Retina (tissue), 1 donor: ENCODE data around the gene WDR82.

Experiments
- DNase-seq: peaks from one replicate; pipeline ENCODE4 v3.0.0-alpha.2; 2016

WDR82 gene, protein sequence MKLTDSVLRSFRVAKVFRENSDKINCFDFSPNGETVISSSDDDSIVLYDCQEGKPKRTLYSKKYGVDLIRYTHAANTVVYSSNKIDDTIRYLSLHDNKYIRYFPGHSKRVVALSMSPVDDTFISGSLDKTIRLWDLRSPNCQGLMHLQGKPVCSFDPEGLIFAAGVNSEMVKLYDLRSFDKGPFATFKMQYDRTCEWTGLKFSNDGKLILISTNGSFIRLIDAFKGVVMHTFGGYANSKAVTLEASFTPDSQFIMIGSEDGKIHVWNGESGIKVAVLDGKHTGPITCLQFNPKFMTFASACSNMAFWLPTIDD

DNA sequence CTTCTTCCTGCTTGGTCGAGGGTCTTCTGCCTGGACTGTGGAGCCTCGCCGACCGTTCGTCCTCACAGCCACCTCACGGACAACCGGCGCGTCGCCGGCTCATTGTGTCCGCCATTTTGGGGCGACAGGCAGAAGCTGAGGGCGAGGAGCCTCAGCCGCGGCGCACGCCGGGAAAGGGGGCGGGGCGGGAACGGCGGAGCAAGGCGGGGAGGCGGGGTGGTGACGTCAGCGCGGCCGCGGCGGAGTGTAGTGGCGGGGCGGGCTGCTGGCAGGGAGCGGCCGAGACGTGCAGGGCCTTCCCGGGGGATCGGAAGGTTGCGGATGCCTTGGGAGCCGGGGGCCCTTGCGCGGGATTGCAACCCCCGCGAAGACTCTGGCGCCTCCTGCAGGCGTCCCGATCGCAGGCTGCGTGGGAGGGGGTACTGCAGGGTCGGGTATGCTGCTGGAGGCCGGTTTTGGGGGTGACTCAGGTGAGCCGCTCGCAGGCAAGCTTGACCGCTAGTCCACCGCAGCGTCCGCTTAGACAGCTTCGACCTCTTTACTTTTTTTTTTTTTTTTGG lies at the start of gene WDR82:
WDR82 (minus strand) TSS at position 140 of the 560 bp plus-strand sequence. CDS start 288 bp downstream, outside the sequence.
- peak; percentile 91 for DNase-seq

DNA sequence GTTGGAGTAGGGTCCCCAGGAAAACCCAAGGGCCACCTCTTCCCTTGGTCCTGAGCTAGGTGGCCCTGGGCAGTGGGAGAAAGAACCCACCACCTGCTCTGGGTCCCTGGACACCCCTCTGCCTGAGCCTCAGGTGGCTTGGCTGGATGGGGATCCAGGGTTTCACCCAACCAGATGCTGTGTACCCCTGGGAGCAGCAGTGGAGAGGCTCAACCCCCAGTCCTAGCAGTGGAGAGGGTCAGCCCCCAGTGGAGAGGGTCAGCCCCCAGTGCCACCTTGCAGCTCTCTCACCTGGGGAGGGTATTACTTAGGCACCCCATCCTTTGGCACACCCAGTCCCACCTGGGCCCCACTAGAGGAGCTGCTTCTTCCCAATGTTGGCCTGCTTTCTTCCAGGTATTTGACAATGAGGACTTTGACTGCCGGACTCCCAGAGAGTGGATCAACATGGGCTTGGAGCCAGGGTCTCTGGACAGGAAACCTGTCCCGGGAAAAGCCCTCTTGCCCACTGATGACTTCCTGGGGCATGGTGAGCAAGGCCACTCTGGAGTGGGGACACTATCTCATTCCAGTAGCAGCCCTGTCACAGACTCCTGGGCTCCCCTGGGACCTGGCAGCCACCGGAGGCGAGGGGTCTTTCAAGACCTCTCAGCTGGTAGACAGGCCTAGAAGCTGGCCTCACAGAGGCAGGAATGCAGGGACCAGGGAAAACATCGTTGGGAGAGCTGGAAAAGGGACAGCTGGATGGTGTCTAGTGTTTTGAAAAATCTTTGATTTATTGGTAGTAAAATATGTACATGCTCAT lies 49.2 kb upstream of the WDR82 start:
- DNase-seq = no peak

DNA sequence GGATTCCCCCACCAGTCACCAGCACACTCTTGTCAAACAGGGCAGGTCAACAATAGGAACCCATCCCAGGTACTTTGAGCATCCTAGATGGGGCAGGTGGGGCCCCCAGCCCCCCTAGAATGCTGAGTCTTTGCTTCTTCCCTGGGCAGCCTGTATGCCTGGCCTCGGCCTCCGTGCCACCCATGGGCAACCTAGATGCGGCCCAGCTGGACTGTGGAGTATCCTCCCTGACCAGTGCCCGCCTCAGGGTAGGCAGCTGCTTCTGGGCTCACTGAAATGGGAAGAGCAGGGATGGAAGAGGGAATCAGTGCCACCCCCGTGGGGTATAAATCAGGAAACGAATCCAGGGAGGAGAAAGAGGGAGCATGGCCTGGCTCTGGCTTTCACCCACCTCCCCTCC lies 48.5 kb upstream of the WDR82 start:
- DNase-seq = no peak

DNA sequence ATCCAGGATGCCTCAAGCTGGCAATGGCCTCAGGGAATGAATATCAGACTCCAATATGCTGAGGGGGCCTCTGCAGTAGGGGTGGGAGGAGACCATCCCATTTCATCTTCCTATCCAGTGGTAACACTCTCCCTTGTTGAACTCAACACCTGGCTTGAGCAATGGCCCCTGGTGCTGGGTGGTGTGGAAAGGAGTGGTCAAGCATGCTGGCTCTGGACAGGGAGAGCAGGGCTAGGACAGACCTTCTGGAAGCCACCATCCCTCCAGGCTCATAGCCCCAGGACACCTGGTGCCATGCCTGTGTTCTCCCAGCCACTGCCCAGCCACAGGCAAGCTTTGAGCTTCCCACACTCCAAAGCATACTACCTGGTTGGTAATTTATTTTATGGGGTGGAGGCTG lies 47.2 kb upstream of the WDR82 start:
- DNase-seq = no peak

DNA sequence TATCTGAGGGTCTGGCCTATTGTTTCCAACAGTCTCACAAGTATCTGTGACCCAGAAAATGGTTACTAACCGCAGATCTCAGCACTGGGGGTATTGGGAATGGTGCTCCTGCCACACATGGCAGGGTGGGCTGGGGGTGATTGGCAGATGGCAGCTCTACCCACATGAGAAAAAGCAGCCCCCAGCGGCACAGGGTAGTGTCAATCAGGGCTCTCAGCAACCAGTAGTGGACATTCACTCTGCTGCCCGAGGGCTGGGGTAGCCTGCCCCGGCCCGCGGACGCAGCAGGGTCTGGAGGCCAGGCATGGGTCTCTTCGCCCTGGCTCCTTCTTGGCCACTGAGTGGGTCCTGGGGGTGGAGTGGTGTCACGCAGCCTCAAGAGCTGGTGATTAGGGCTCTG lies 46.2 kb upstream of the WDR82 start:
- no peak for DNase-seq

DNA sequence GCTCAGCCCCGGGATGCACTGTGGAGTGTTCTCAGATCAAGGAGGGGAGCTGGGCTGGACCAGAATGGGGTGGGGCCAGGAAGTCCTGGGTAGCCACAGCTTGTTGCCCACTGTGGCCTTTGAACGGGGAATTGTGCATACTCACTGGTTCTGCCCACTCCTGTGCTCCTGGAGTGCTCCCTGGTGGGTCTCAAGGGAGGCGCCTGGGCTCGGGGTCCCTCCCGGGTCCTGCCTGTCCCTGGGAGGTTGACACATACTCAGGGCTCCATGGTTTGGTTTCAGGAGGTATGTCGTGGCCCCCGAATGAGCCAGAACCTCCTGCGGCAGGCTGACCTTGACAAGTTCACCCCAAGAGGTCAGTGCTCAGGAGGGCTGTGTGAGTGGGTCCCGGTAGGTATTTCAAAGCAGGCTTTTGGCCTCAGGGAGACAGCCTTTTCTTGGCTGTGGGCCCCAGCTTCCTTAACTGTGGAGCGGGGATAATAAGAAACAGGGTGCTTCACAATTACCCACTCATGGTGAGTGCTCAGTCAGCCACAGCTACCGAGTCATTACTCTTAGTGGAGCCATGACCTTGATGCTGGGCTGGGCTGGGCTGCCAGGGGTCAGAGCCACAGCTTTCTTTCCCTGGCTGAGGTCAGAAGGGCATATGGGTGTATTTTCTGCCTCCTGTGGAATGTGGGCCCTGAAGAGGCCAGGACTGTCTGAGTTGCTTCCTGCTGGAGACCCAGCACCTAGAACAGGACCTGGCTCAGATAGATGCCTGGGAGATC lies 45.3 kb upstream of the WDR82 start:
- no peak for DNase-seq

DNA sequence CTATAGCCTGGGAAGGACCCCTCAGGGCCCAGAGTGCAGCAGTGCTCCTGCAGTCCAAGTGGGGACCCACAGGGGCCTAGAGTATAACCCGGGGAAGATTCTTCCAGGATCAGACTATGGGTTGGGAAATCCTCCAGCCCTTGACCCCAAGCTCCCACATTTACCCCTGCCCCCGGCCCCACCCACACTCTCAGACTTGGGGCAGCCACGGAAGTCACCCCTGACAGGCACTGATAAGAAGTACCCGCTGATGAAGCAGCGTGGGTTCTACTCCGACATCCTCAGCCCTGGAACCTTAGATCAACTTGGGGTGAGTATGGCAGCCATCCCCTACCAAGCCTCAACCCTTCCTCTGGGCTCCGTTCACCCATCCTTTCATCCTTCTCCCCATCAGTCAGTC lies 44.0 kb upstream of the WDR82 start:
- no peak for DNase-seq

DNA sequence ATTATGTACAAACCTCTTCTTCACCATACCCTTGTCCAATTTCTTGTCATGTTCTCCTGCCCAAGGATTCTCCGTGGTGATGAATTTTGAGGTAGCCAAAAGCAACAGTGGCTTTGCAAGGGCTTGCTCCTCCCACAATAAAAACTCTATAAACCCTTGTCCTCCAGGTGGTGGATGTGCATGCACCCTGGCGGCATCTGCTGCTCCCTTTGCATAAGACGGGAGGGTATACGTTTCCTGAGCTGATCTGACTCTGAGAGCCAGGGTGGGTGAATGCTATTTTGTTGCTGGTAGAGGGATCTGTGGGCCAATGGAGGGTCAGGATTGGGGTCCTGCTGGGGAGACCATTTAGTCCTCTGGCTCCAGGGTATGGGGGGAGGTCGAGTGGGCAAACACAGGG lies 43.0 kb upstream of the WDR82 start:
- DNase-seq = no peak

DNA sequence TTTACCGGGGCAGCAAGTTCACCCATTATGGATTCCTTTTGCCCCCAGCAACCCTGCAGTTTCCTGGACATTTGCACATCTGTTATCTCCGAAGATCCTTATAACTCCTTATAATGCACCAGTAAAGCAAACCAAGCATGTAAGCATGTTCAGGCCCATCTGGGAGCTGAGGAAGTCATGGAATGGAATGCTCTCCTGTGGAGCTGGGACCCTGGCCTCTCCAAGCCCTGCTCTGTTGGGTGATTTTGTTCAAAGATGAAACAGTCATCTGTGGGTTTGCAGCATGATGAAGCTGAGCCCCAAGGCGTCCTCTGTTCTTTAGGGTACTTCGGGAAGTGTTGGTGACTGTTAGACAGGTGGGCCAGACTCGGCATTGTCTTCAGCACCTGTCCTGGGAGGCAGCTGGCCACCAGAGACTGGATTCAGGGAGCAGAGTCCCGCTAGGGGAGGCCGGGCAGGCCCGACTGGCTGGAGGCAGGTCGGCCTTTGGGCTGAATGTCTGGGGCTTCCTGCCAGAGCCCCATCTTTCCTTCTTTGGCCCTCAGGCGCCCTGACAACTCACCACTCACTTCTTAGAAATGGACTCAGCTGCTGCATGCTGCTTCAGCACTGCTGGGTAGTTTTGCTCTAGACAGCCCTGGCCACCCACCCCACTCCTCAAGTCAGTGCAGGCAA lies 41.6 kb upstream of the WDR82 start:
- no peak for DNase-seq

DNA sequence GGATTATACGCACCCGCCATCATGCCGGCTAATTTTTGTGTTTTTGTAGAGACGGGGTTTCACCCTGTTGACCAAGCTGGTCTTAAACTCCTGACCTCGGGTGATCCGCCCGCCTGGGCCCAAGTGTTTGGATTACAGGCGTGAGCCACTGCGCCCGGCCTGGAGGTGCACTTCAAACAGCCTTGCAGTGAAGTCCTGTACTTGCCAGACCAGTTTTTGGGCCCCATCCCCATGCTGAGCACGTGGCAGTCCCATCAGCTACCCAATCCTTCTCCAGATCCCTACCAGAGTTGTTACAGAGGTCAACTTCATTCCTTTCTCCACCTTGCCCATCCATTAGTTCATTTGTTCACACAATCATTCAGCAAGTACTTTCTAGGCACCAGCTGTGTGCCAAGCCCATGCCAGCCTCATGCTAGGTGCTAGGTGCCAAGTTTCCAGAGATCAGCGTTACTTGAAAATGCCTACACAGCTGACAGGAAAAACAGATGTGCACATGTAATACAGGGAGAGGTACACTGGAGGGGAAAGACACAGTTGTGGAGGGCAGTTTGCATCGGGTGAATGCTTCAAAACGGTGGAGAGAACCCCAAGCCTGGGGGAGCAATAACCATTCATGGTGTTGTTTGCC lies 39.9 kb upstream of the WDR82 start:
- no peak for DNase-seq

DNA sequence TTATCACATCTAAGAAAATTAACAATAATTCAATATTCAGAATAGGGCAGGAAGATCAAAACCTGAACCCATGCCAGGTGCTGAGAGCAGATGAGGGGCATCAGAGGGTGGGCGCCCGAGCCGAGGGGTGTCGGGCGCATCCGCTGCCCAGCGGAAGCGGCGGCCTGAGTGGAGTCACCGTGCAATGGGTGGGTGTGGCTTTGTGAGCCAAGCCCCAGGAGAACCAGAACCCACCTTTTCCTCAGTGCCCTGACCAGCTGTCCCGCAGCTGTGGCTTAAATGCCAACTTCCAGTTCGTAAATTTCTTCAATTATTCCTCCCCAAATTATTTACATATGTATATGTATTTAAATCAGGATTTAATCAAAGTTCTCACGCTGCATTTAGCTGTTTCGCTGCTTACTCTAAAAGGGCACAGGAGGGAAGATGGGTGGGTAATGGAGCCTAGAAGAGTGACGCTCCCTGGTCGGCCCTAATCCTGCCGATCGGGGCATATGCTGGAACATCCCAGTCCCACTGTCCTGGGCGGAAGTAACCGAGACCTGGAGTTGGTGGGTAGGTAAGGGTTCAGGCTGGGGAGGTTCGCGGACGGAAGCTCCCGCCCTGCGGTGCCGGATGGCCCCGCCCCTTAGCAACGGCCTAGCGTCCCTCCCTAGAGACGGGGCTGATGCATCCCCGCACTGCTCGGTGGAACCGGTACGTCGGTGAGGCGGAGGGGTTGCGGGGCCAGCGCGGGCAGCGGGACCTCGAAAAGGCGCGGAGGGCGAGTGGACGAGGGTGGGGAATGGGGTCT lies 39.0 kb upstream of the WDR82 start:
- peak; percentile 85 for DNase-seq

DNA sequence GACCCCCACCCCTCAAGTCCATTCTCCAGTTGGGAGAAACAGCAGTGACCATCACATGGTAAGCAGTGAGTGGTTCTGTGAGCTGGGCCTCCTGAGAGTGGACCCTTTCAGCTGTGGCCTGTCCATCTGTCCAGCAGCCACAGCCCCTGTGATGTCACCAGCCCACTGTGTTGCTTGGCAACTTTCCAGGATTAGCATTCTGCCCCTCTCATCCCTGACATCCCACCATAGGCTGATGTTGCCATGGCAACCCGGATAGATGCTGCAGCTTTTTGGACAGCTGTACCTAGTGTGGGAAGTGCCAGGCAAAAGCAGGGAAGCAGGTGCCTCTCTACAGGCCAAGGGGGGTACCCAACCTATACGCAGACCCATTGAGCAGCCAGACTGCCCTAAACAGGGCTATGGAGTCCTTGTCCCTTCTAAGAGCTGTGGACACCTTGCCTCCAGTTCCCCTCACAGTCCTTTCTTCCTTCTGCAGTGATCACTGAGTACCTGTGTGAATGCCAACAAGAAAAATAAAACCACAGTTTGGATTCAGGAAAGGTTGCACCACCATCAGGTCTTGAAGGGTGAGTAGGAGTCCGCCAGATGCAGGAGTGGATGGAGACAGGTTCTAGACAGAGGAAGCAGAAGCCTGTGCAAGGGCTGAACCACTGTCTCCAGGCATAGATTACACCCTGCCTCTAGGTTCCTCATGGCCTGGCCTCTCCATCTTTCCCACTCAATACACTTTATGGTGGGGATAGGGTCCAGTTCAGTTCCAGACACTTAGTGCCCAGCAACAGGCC lies 37.7 kb upstream of the WDR82 start, which contains the start of gene DNAH1:
DNAH1 (plus strand) TSS at position 343 of the 788 bp plus-strand sequence. CDS start 6,124 bp downstream, outside the sequence.
- DNase-seq = peak; percentile 56

DNA sequence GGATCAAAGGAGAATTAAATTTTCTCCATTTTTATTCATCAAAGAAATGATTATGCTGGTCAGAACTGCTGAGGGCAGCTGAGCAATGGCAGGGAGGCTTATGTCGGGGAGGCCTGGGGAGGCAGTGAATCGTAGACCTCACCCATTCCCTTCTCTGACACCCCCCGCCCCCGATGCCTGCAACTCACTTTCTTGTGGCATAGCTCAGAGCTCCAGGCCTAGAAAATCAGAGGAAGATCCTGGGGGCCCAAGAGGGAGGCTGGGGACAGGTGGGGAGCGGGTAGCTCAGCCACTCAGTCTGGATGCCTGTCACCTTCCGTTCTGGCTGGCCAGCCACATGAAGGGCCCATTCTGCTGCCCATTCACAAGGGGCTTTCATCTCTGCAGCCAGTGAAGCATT lies 36.6 kb upstream of the WDR82 start:
- DNase-seq = no peak

DNA sequence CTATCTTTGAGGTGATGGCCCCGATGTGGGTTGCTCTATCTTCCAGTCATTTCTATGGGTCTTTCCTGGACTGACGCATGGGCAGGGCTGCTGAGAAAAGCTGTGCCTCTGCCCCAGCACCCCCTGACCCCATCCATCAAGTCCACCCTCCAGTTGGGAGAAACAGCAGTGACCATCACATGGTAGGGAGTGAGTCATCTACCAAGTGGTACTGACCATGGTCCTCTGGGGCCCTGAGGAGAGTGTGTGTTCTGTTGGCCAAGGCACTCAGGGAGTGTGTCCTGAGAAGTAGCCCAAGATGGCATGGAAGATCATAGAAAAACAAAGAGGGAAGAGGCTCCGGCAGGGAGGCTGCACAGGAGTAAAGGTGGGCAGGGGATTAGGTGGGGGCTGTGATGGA lies 36.0 kb upstream of the WDR82 start:
- no peak for DNase-seq

DNA sequence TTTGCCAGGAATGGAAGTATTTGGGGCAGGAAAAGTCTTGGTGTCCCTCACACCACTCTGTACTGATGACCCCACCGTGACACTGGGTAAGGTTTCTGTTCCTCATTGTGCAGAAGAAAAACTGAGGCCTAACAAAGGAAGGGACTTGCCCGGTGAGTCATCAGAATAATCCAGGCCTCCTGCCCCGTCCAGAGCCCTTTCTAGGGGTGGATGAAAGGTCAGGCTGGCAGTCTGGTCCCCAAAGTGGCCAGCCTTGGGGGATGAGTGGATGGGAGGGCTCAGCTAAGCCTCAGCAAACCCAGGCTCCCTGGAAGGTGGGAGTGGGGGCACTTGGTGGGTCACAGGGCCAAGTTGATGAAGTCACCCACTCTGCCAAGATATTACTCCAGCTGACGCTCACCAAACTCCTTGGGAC lies 35.3 kb upstream of the WDR82 start:
- DNase-seq = no peak

DNA sequence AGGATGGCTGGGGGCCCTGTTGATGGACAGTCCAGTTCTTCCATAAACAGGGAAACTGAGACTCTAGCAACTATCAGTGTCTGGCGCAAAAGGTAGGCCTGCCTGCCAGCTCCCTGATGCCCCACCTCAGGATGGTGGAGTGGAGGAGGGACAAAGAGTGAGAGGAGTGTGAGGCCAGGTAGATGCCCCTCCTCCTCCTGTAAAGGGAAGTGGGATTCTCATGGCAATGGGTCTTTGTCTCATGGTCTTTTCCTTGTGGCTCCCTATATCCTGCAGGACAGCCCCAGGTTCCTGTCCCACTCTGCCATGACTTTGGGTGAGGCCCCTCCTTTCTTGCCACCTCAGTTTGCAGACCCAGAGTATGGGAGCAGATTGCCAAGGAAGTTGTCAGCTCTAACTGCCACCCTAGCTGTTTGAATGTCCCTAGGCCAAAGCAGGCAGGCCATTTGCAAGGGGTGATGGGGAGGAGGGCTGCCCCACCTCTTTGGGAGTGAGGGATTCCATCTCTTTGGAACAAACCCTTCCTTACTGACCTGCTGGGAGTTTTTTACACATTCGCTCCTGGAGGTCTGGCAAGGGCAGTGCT lies 34.8 kb upstream of the WDR82 start:
- DNase-seq = no peak

DNA sequence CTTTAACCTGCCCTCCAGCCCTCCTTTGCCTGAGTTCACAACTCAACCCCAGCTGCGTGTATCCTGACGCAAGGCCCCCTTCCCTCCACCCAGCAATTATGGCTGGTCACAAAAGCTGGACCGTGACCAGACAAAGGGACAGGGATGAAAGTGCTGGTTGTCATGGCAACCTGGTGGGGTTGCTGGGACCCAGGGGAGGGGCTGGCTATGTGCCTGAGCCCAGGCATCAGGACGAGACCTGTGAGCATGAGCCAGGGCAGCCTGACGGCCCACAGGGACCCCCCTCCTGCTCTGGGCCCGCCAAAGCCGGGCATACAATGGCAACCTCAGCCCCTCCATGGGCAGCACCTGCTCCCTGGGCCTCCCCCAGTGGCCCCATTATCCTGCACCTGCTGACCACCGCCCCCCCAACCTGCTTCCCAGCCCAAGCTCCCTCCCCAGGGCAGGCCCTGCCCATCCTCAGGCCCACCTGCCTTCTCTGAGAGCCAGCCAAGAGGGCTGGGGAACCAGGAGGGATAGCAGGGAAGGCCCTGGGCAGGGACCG lies 33.2 kb upstream of the WDR82 start:
- DNase-seq = peak; percentile 88

DNA sequence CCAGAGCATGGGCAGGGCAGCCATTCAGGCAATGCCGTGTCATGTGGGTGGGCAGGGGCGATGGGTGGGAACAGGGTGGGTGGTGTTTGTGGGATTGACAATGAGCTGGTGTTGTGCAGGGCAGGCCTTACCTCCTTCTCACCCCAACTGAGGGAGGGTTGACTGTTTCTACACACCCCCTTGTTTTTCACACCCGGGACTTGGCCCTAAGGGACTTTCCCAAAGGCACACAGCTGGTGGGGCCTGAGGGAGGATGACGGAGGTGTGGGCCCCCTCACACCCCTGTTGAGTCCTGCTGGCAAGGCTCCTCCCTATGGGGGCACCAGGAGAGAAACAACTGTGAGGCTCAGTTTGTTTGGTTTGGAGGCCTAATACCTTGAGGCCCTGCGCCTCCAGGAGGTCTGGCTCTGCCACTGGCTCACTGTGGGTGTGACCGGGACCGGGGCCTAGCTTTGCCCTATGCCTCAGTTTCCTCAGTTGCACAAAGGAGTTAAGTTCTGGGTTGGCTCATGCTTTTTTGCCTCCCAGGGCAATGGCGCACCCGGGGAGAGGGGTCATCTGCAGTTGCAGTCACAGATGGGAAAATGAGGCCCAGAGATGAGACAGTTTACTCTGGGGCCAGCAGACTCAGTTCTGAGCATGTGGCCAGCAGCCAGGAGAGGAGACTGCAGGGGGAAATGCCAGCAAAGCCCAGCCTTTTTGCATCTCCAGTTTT lies 32.6 kb upstream of the WDR82 start:
- no peak for DNase-seq

DNA sequence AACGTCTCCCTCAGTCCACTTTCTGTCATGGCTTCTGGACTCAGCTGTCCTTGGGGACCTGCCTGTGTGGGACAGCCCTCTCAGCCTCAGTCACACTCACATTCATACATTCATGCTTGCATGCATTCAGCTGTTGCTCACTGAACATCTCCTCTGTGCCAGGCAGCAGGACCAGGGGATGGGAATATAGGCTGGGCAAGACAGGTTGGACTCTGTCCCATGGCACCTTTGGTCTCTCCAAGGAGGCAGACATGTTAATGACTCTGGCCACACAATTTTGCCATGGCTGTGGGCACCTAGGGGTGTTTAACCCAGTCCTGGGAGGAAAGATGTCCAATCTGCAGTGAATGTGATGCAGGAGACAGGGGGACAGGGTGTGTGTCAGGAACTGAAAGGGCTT lies 29.9 kb upstream of the WDR82 start:
- DNase-seq = no peak
